Stimulated activated CD8-positive, alpha-beta memory T cell treated with anti-CD3 and anti-CD28 coated beads, Interleukin-7, amount 100 ng/mL, for 48 hours (primary cell): Measurements from ENCODE around the gene NT5DC3.
A peak's percentile ranks its signal among the peaks of the same experiment; 100 is the strongest.

Source experiments
- DNase-seq, 2 donors: peaks; one replicate each; pipeline ENCODE4 v3.0.0-alpha.2; 2020; ENCODE audit warnings: low read depth in 1 of 2; ENCODE audit errors: extremely low read depth in 1 of 2

NT5DC3 gene

DNA sequence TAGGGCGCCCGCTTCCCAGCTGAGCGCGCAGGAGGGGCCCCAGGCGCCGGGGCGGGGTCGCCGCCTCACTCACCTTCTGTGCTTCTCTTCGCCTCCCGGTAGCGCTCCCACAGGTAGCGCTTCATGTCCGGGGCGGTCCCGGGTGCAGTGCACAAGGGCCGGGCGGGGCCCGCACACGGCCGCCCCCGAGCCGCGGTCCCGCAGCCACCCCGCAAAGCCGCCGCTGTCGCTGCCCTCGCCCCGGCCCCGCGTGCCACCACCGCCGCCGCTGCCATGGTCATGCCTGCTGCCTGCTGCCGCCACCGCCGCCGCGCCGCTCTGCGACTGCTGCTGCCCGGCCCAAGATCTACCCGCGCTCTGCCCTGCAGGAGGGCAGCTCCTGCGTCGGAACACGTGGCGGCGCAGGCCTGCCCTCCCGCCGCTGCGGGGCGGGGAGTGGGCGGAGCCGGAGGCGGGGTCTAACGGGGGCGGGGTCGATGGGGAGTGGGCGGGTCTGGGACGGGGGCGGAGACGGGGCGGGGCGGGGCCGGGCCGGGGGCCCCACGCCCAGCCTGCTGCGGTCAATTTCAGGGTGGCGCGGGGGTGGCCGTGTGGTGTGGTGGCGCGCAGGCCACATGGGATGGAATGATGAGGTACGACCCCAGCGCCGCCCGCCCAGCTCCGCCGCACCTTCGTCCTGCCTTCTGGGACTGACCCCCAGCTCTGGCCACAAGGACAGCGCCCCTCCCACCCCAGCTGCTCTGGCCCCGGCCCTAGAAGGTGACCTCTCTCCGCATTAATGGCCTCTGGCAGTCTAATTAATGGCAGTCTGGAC, at the start of gene NT5DC3:
Gene NT5DC3 (minus strand): TSS at position 359 of the 814 bp plus-strand sequence. CDS start 78 bp downstream, at position 281.
- peak; percentile 57 to 58 for DNase-seq

DNA sequence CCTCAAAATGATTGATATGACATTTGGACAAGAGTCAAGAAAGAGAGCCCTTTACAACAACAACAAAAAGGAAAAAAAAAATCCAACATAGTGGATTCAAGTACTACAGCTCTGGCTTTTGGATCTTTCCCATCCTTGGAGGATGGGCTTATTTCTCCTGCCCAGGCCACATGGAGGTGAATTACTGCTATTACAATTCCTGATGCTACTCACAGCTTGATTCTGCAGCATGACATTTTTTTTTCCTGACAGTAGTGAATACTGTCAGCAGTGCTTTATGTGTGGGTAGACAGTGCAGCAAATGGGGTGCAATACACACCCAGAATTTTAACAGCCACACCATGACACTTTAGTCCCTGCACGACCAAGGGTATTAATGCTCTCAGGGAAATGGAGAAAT, 46.7 kb upstream of the NT5DC3 start:
- DNase-seq: no peak

DNA sequence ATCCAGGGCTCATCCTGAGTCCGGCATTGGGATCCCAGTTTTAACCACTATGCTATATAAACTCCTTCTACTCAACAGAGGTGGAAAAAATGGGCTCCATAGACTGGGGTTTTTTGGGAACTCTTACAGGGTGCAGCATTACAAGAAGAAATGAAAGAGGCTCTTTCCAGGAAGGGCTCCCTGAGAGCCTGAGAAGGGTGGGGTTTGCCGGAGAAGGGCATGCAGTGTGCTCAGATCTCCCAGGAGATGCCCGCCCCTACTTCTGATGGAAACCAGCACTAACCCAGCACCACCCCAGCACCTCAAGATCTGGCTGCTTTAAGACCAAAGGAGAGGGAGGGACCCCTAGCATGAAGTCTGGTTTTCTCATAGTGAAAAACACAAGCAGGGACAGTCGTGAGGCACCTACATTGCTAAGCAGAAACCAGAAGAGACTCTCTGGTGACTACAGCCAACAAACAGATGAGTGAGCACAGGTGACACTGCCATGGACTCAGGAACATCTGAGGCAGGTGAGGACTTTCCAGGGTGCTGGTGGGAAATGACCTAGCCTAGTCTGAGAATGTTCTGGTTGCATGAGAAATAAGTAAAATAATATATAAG, 45.3 kb upstream of the NT5DC3 start:
- DNase-seq: no peak

DNA sequence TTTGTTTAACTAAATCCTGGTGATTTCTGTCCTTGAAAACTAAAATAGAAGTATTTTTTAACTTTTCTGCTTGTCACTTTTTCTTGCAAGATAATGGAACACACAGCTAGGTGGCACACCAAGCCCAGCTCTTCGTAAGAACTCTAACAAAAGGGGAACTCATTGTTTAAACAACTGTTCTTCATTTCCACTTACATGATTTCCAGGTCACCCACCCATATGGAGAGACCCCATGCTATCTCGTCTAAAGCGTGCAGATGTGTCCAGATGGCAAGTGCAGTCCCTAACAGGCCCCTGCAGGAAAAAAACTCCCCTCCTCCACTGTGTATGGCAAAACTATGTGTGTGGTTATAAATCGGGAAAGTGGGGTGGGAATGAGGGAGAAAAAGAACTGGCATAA, 43.3 kb upstream of the NT5DC3 start:
- no peak for DNase-seq

DNA sequence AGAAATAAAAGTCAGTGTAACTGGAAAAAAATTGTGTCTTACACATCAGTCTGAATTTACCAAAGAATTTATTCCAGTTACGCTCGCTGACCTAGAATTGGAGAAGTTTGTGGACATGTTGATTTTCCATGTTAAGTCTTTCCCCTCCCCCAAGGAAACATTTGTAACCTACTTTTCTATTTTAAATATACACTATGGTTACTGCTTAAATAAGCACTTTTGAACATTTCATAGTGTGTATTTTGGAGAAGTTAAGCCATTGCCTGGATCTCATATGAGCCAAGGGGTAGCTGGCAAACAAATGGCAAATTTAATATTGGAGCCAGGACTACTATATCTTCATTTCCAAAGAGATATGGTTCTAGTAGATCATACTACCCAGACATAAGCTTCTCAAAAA, 42.9 kb upstream of the NT5DC3 start:
- DNase-seq: no peak

DNA sequence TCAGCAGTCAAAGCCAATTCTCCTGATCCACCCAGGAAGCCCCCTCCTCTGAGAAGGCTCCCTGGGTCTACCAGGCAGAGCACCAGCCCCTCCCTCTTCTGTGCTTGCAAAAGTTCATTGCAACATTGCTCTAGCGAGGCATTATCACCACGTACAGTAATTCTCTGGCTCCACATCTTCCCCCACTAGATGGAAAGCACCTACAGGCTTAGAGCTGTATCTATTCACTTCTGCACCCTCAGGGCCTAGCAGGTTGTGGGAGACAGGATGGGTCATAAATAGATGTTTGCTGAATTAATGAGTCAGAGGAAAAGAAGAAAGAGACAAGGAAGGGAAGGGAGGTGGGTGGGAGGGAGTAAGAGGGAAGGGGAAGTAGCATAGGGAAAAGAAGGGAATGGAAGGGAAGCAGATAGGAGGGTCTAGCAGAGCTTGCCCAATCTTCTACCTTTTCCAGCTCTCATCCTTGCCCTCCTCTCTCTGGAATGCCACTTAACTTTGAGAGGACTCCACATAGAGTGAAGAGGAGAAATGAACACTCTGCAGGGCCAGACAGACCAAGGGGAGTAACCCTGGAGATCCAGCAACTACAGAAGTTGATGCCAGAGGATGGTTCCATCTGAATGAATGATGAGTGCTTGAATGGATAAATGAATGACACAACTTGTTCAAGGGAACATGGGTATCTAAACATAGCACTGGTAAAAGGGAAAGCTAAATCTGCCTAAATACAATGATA, 42.0 kb upstream of the NT5DC3 start:
- DNase-seq: no peak

DNA sequence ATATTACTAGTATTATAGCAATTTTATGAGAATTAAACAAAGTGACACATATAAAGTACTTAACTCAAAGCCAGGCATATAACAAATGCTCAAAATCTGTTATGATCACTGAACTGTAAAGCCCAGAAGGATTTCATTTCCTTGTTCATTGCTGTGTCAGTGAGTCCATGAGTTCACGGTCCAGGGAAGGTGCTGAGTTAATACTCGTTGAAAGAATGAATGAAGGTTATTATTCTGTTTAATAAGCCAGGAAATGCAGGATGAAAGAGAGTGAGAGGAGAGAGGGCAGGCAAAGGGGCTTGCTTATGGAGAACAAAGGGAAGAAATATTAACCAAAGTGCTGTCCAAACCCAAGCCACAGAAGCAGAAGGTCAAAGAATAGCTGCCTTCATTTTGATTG, 40.2 kb upstream of the NT5DC3 start:
- DNase-seq: no peak

DNA sequence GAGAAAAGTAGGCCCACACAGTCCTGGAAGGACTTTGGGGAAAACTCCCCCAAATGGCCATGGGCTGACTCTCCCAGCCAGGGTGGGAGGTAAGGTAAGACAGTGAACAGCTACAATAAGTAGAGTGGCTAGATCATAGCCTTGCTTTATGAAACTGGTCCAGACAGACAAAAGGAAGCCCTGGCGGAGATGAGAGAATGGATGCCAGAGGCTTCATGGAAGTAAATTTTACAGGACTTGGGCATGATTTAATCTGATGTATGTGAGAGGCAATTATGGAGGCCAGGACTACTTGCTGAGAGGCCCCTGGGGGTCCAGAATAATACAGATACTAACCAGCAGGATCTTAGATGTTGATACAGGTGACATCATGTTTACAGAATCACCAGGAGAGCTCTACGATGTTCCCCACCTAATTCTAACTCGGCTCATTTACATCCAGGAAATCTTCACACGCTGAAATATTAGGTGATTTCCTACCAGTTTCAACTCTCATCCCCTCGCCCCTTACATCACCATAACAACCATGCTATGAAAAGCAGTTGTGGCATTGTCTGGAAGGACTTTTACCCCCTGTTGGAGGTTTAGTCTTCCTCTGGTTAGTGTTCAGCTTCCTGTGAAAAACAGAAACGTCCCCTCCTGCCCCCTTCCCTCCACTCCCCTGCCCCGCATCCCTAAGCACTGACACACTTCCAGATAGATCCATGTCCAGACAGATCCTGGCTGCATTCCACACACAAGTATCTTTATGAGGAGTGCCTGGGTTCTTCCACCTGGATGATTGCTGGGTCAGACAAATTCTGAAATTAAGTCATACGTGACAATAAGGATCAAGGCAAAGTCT, 39.5 kb upstream of the NT5DC3 start:
- DNase-seq: no peak

DNA sequence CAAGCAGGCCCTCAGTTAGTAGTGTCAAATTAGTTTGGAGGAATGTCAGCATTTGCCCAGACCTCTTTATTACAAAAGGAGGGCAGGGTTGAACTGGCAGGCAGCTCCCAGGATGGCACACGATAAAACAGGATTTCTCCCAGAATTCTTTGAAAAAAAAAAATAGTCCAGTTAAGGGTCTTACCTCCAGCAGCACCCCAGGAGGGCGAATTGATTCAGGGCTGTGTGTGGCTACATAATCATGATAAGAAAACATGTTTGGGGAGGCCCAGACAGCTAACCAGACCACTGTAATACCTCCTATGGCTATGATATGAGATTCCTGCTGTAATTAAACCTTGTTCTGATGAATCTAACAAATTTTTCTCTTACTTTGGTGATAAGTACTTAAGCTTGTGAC, 38.8 kb upstream of the NT5DC3 start:
- DNase-seq: no peak

DNA sequence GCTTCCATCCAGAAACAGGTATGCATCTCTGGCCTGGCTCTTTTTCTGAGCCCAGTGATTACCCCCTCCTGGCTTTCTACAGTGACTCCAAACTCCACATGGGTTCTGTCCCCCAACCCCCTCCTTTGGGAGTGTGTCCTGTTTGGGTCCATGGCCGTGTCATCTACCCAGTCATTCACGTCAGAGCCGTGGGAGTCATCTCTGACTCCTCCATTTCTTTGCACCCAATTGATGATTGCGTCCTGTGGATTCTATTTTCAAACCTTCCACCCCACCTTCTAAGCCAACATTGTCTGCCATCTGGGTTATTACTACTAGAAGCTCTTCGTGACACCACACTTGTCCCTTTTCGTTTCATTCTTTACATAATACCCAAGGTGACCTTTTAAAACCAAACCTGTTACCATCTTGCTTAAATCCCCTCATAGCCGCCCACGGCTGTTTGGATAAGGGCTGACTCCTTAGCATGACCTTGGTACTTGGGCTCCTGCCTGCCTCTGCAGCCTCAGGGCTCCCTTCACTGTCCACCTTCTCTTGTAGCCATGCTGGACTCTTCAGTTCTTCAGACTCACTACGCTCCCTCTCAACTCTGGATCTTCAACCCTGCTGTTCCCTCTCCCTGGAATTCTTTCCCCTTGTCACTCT, 38.1 kb upstream of the NT5DC3 start:
- DNase-seq: no peak

DNA sequence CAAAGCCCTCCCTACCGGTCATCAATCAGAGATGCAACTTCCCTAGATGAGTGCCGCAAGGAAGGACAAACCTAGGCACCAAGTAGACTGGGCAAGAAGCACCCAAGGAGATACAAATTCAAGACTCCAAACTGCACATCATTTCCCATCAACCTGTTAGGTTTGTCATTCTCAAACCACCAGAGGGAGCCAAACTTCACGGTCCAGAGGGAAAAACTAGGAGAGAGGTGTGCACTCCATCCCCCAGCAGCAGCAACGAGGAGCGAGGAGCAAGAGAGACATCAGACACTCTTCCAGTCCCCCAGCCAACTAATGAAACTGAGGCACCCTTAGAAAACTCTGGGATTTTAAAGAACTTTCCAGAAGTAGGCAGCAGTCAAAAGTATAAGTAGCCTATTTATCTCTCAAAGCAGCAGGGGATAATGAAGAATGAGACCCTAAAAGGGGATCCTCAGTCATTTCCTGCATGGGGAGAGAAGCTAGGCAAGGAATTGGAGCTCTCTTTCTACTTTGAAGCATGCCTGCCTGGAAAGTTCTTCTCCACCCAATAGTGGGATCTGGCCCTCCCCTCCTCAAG, 37.0 kb upstream of the NT5DC3 start:
- peak in 1 of 2 donors; percentile 34 for DNase-seq

DNA sequence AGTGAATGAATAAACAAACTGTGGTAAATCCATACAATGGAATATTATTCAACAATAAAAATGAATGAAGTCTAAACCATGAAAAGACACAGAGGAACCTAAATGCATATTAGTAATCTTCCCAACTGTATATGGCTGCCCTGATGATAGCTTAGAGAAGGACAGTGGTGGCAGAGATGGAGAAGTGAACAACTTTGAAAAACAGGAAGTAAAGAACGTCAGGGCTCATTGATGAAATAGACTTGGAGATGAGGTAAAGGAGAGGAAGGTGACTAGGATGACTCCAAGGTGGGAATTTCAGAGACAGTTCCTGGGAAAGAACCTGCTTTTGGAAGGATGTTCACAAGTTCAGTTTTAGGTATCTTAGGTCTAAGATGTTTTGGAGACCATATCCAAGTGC, 36.3 kb upstream of the NT5DC3 start:
- DNase-seq: no peak

DNA sequence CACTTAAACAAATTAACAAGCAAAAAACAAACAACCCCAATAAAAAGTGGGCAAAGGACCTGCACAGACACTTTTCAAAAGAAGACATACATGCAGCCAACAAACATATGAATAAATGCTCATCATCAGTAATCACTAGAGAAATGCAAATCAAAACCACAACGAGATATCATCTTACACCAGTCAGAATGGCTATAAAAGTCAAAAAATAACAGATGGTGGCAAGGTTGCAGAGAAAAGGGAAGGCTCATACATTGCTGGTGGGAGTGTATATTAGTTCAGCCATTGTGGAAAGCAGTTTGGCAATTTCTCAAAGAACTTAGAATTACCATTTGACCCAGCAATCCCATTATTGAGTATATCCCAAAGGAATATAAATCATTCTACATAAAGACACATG, 34.6 kb upstream of the NT5DC3 start:
- no peak for DNase-seq

DNA sequence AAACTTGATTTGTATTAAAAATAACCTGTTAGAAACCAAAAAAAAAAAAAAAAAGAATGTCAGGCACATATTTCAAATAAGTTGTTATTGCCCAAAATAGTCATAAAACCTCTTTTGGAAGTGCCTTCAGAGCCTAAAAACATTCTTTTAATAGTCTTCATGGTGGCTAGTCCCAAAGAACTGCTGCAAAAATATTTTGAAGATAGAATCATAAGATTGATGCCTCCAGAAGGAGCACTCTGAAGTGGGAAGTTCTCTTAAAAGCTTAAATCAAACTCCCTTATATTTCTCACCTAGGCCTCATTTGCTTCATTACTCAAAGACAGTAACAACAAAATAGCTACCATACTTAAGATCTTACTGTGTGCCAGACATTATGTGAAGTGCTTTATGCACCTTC, 27.2 kb upstream of the NT5DC3 start:
- no peak for DNase-seq

DNA sequence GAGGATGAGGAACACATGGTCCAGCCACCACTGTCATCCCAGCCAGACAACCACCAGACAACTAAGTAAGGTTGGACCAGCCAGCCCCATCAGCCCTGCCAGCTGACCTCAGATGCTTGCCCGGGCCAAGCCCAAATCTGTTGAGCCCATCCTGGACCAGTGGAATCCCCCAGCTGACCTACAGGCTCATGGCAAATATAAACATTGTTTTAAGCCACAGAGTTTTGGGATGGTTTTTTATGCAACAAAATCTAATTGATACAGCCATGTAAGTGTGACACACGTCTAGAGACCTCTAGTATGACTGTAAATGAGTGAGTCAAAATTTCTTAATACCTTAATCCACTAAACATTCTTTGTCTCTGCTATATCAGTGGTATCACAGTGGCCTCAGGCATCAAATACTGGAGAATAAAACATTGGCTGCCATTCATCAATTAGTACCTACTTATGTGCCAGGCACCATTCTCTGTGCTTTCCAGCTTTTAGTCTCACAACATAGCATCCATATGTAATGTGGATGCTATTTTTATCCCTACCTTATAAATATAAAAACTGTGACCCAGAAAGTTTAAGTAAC, 24.2 kb upstream of the NT5DC3 start:
- DNase-seq: no peak

DNA sequence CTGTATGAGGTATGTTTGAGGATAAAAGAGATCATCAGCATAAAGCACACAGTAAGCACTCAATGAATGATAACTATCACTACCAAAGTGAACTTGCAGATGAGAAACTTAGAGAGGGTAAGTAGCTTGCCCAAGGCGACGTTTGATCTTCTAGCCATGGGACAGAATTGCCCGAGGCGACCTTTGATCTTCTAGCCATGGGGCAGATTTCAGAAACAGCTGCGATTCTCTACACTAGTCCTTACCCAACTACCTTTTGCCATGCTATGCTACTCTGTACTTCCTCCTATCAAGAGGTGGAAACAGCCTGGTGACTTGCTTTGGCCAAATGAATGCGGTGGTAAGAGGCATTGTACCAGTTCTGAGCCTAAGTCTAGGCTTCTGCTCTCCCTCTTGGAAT, 23.7 kb upstream of the NT5DC3 start:
- no peak for DNase-seq

DNA sequence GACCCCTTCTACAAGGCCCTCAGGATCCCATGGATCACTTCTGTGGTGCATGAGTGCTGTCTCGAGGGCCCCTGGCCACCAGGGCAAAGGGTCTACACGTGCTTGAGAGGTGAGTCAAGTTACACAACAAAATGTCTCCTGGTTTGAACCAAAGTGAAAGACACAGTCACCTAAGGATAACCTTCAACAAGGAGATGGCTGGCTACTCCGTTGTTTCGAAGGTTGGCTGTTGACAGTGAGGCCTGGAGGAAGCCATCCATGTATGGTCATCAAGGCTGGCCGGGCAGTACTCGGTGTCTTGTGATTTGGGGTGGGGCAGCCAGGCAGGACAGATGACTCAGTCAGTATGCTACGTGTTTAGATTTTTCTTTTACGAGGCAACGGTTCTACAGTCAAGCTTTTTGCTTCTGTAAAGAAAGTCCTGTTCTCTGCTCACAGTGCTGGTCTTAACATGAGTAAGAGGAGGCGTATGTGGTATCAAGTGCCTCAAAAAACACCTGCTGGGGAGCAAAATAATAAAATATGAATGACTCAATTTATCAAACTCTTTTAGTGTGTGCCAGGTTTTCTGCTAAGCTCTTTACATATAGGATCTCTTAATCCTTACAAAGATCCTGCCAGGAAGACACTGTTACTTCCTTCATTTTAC, 18.0 kb upstream of the NT5DC3 start:
- DNase-seq: no peak

DNA sequence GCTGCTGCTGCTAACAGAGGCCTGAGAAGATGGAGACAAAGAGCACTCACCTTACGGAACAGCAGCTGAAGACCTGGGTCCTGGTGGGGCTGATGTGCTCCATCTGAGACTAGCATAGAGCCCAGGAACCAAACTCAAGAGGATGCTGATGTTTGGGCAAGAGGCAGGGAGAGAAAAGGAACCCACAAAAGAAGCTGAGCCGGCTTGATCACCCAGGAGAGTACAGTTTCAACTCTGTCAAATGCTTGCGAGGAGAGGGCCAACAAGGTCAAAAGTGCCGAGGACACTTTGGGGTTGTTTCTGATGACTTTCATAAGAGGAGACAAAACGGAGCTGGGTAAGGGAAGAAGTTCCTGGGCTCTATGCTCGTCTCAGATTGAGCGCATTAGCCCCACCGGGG, 17.3 kb upstream of the NT5DC3 start:
- no peak for DNase-seq

DNA sequence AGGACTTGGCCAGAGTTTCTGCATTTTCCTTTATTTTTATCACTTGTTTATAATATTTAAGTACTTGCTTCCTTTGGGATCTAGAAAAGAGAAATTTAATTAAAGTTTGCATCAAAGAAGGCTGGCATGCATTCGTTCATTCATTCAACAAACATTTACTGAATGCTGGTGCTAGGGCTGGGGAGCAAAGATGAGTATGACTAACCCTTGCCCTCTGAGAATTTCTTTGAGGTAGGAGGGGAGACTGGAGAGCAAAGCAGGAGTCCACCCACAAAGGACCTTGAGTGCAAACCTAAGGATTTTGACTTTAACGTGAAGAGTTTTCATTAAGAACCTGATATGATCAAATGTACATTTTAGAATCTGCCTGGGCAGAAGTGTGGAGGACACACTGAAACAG, 16.1 kb upstream of the NT5DC3 start:
- no peak for DNase-seq
